HG03066 (cell line): Measurements from ENCODE around the gene TEKT3.

Experiments
- ATAC-seq: cut with Tn5 transposase; IDR thresholded peaks from one replicate; pipeline ENCODE4 v1.9.1; 2021; ENCODE audit warnings: low read depth; ENCODE audit not compliant: unreplicated experiment

Gene TEKT3

GRCh38 chr17:15341385-15341849, at the start of gene TEKT3:
TEKT3 (minus strand) TSS chr17:15341597; CDS start chr17:15331585, 10,012 bp downstream.
- no peak for ATAC-seq

- ATAC-seq = no peak
These were observed 47.1 kb upstream of the TEKT3 start for GRCh38 chr17:15388356-15389041.

- ATAC-seq = no peak
These were observed 44.7 kb upstream of the TEKT3 start for GRCh38 chr17:15386083-15386482.

- ATAC-seq = no peak
These were observed 43.9 kb upstream of the TEKT3 start for GRCh38 chr17:15385305-15385704.

GRCh38 chr17:15384142-15384787, 42.9 kb upstream of the TEKT3 start:
- no peak for ATAC-seq

GRCh38 chr17:15382914-15383313, 41.5 kb upstream of the TEKT3 start:
- no peak for ATAC-seq

GRCh38 chr17:15381707-15382106, 40.3 kb upstream of the TEKT3 start:
- ATAC-seq = no peak

- no peak for ATAC-seq
These were observed 39.0 kb upstream of the TEKT3 start for GRCh38 chr17:15380446-15380845.

GRCh38 chr17:15379659-15380058, 38.3 kb upstream of the TEKT3 start:
- no peak for ATAC-seq

- no peak for ATAC-seq
These were observed 36.8 kb upstream of the TEKT3 start for GRCh38 chr17:15378243-15378642.

GRCh38 chr17:15377616-15378015, 36.2 kb upstream of the TEKT3 start:
- ATAC-seq = no peak

- no peak for ATAC-seq
These were observed 35.8 kb upstream of the TEKT3 start for GRCh38 chr17:15377200-15377599.

- no peak for ATAC-seq
These were observed 30.2 kb upstream of the TEKT3 start for GRCh38 chr17:15371376-15372130.

- ATAC-seq = no peak
These were observed 27.2 kb upstream of the TEKT3 start for GRCh38 chr17:15368600-15368999.

GRCh38 chr17:15366026-15366425, 24.6 kb upstream of the TEKT3 start:
- ATAC-seq = no peak

GRCh38 chr17:15364615-15365014, 23.2 kb upstream of the TEKT3 start:
- no peak for ATAC-seq

- ATAC-seq = no peak
These were observed 22.3 kb upstream of the TEKT3 start for GRCh38 chr17:15363702-15364101.

- no peak for ATAC-seq
These were observed 20.2 kb upstream of the TEKT3 start for GRCh38 chr17:15361592-15361991.

- ATAC-seq = no peak
These were observed 19.8 kb upstream of the TEKT3 start for GRCh38 chr17:15361151-15361550.

- ATAC-seq = no peak
These were observed 12.9 kb upstream of the TEKT3 start for GRCh38 chr17:15354256-15354655.

GRCh38 chr17:15351925-15352324, 10.5 kb upstream of the TEKT3 start:
- no peak for ATAC-seq

- ATAC-seq = no peak
These were observed 10.1 kb upstream of the TEKT3 start for GRCh38 chr17:15351478-15351840.
